Pons (tissue), 1 donor: Measurements from ENCODE around the gene HOXA11.
A peak's percentile ranks its signal among the peaks of the same experiment; 100 is the strongest.

Source experiments
- DNase-seq: peaks from one replicate; pipeline ENCODE4 v3.0.0-alpha.2; 2016; ENCODE audit warnings: low spot score

Gene HOXA11

DNA sequence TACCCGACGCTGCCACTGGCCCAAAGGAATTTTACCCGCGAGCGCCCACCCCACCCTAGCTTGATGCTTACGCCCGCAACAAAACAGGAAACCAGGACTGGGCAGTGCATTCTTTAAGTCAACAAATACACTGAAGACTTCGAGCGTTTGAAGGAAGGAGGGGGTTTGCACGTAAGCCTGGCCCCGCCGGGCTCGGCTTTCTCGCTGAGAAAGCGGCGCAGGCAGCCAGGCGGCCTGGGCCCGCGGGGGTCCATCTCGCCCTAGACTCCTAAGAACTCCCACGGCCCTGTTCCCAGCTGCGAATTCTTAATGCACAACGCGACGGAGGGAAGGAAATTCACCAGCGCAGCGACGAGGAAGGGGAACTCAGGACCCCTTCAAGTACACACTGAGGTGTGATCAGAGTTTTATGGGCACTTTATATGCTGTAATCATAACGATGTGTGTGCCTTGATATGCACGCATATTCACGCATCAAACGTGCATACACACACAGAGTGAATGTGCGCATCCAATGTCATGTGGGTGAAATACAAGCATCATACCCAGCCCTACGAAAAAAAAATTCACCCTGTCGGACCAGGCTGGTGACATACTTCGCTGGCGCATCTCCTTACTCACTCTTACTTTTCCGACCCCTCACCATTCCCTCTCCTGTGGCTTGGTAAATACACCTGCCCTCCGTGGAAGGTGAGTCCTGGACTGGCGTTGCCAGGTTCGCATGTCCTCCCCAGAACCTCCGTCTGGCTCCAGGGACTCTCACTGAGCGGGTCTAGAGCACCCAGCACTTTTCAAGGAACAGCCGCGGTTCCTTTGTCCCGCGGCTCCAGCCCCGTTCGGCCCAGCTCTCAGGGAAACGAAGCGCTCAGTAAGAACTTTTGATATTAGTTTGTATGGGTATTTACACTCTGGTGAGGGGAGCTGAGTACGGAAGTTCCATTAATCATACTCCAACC lies 20.6 kb upstream of the HOXA11 start:
- no peak for DNase-seq

DNA sequence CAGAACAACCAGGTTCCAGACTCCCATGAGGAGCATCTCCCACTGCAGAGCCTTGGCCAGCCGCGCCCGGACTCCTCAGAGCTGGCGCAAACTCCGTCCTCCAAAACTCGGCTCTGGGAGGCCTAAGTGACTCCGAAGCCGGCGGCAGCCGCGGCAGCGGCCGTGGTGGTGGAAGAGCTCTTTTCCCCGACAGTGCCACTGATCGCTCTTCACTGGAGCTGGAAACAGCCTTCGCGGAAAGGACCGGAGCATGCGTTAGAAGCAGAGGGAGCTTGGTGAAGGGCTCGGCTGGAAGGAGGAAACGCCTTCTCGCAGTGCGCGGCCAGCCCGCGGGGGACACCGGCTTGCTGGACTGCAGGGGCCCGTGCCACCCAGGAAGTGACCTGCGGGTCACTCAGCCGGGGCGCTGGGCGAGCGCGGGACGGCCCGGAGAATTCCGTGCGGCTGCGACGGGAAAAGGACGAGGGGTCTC lies 19.9 kb upstream of the HOXA11 start:
- DNase-seq: no peak

DNA sequence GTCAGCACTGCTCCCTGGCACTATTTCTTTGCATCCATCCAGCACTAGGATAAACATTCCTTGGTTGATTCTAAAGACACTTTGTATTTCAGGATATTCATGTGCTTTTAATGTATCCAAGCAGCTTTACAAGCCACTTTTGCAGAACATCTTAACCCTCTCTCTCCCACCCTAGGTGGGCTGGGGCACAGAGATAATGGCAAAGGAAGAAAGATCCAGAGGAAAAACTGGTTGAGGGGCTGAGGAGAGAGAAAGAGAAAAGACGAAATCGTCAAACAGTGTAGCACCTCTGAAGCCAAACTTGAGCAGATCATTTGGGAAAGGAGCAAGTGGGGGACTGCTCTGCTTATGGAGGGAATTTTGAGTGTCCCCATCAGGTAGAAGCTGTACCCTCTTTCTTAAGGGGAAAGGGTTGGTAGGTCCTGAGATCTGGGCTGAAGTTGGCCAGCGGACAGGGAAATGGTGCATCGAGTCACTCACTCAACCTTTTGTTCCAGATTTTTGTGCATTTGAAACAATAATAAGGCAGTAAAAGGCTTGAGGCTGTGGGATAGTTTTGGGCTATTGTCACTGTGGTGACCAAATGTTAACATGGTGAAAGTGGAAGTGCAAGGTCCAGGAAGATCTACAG lies 19.0 kb upstream of the HOXA11 start:
- DNase-seq: no peak

DNA sequence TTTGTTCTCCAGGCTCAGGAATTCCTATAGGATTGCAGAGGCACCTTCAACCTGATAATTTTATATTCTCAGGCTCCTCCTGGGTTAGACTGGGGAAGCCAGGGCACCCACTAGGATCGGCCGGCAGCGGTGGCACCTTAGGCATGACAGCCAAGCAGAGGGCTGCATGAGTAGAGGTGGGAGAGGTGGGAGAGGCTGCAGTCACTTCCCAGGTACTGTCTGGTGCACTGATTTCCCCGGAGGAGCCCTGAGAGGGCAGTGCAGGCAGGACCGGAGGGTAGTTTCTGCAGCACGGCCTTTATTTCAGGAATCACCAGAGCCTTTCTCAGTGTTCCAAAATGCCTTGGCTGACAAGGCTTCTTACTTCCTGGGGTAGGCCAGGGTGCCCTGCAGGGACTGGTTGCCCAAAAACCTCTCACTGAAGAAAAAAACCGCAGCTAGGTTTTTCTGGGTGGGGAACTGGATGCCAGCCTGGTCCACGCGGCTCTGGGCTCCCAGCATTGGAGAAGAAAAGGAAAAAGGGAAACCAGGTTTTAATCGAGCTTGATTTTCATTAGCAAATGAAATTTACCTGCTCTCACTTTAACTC lies 18.4 kb upstream of the HOXA11 start:
- DNase-seq: no peak

DNA sequence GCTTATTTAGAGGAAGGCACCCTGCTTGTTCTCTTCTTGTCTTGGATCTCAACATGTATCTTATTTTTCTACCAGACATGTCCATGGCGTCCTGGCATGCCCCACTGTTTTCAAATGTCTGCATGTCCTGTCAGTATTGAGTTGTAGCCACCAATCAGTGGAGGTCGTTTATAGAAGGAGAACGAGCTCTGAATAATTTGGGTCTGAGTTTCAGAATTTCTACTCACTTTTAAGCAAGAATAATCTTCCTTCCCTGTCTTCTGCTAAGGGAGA lies 17.8 kb upstream of the HOXA11 start:
- no peak for DNase-seq

DNA sequence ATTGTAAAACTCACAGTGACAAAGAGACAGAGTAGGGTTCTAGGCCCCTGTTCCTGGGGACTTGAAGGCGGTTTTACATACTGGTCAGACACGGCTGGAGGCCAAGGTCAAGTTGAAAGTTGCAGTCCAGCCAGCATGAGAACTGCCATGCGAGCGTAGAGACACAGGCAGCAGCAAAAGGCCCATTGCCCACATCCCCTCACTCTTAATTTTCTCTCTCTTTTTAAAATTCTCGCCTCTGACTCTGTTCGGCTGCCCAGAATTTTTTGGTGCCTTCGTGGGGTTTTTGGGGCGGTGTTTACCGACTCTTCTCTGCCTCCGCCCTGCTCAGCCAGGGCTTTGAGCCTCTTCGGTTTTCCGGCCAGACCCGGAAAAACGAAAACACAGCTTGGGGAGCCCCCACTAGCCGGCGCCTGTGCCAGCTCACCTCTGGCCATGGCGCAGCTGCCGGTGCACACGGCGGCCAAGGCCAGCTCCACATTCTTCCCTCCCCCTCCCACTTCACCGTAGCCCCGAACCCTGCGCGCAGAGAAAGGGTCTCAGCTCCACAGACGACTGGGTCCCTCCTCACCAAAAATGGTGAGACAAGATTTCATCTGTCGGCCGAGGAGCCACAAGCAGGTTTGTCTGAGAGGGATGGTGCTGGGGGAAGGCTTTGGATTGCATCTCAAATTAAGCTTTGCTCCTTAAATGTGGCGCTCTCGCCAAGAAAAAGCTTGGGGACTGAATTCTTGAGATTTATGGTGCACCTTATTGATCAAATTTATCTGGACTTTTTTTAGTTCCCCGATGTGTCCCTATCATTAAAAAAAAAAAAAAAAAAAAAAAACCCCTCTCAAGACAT lies 17.2 kb upstream of the HOXA11 start:
- DNase-seq: no peak

DNA sequence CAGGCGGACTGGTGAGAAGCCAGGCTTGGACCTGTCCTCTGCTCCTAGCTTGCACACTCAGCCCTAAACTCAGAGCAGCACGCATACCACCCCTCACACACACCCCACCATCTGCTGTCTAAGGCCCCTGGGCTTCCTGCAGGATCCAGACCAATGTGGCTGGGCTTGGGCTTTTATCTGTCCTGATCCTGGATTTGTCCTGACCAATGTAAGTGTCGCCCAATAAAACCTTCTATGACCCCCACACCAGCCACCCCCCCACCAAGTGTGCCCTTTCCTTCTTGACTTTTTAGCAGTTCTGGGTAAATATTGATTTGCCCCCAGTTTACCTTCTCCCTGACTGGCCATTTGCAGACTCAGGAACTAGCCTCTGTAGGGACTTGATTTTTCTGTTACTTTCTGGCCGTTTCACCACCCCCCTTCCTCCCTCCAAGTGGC lies 16.6 kb upstream of the HOXA11 start:
- no peak for DNase-seq

DNA sequence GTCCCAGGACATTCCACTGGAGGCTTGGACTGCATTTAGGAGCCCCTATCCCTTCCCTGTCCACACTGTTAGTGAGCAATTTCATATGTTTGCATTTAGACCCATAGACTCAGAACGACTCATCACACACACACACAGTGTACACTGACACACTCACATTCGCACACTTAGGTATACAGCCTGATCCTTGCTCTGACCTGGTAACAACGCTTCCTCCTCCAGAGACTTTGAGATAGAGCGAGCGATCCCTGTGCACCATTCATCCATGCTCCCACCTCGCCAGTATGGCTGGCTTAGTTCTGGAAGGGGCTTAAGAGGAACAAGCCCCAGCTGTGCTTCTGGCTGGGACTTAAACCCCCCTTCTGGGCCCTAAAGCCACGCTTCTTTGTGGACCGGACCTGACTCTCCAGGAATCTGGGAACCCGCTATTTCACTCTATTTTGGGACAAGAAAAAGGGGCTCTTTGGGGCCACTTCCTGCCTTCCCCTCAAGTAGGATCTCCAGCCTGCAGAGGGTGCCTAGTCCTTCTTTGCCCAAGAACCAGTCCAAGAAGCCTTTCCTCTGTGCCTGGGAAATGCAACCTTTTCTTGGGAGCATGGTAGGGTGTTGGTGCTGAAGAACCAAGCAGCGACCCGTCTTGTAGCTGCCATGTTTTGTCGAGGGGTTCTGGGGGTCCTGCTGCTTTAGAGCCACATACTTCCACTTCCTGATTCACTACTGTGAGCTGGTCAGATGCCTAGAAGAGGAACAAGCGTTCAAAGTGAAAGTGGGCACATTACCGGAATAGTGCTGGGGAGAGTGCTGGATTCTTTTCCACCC lies 15.9 kb upstream of the HOXA11 start:
- peak; percentile 63 for DNase-seq

DNA sequence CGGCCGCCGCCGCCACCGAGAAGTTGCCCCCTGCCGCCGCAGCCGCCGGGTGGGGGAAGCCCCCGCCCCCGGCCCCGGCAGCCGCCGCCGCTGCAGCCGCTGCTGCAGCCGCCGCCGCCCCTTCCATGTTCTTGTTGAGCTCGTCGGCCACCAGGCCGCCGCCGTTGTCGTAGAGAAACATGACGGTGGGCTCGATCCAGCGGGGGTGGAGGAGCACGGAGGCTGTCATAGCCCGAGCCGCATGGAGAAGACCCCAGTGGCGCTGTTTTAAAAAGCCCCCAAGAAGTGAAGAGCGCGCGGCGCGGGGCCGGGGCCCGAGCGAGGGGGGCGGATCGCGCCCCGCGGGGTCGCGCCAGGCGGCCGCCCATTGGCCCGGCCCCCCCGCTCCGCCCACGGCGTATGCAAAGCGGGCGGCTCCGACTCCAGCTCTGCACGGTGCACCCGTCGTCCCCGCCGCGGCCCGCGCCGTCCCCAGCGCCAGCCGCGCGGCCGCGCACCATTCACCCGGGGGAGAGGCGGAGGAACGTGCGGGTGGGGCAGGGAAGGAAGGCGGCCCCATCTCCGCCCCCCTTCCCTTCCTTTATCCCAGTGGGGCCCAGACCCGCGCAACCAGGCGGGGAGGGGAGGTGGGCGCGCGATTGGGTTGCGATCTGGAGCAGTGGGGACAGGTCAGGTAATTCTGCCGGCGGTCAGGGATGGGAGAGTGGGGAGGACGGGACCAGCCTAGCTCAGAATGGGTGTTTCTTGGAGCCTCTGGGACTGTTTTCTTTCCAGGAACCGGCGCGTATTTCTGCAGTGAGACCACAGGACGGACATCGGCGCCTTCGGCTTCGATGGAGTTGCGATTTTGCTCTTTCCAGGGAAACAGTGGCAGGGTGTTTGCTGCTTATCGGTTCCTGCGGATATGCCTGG lies 15.1 kb upstream of the HOXA11 start, which contains the start of gene HOXA13:
TSS of gene HOXA13 (minus strand) at position 243 of the 912 bp plus-strand sequence. CDS start at position 229, 14 bp downstream.
- DNase-seq: no peak

DNA sequence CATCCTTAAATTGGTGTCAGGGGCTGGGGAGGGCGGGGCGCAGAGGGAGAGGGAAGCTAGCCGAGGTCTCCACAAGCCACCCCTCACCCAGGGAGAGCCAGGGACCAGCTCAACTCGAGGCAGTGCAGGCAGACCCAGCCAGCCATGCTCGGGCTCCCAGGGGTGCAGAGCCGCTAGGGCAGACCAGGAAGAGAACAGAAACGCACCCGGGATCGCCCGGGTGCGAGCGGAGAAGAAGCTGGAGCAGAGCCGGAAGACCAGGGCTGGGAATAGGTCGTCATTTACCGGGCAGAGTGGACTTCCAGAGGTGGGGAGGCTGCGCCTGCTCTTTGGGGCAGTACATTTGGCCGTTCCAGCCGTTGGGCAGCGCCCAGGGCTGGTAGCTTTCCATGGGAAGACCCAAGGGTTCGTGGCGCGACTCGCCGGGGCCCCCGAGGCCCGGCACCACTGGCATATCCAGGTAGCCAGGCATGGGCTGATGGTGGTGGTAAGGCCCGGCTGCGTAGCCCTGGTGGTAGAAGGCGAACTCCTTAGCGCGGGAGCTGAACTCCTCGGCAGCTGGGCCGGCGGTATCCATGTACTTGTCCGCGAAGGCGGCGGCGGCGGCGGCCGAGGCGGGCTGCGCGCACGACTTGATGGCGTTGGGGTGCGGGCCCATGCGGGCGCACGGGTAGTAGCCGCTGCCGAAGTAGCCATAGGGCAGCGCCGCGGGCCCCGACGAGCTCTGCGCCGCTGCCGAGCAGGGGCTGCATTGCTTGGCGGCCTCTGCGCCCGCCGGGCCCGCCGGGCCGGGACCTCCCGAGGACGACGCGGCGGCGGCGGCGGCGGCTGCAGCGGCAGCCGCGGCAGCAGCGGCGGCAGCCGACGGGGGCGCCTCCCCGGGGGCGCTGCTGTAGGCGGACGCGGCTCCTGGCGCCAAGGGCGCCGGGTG lies 14.1 kb upstream of the HOXA11 start:
- no peak for DNase-seq

DNA sequence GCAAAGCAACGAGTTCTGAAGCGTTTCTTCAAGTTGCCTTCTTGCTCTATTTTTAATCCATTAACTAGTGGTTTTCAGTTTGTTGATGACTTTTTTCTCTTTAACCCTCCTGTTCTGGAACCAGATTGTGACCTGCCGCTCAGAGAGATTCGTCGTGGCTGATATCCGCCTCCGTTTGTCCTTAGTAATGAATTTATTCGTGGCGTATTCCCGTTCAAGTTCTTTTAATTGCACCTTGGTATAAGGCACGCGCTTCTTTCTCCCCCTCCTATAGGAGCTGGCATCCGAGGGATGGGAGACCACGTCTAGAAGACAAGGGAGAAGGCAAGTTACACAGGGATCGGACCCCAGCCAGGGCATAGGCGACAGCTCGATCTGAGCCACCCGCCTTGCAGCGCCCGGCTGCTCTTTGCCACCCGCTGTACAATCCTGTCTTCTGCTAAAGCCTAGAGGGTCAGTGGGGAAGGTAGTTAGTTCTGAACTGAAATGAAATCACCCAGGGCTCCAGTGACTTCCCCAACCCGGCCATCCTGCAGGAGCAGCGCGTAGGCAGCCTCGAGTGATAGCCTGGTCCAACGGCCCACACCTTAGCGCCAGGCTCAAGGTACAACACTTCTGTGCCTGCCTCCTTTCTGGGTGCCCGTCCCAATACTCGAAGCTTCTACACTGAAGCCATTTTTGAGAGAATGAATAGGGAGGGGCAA lies 13.3 kb upstream of the HOXA11 start:
- DNase-seq: no peak

DNA sequence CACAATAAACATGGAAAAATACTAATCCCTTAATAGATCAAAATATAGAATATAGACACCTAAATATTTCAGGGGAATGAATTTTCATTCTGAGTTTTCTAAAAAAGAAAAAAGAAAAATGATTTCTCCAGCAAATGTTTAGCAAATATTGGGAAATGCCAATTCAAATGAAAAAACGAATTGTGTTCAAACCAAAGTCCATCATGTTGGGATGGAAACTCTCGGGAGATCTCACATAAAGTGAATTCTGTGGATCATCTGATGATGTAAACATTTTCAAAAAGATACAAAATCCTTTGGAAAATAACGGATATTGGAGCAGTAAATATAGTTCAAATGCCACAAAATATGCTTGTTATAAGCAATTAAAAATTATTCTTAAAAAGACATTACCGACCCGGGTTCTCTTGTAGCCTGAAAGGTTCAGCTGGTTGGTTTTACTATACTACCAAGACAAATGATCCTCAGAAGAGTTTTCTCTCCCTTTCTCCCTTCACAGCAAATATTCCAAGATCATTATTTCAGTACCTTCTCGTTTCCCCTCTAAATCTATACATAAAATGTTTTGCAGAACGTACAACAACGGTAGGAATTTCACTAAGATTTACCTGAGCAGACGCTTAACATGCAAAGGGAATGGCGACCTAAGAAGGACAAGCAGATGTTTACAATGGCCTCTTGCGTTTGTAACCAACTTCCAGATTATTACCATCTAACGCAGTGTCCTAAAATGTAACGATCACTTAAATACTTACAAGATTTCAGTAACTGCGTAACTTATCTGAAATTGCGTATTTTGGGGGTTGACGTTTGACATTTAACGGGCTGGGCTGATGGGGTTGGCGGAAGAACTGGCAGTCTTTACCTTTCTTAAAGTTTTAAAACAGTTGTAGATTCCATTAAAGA lies 12.4 kb upstream of the HOXA11 start:
- DNase-seq: no peak

DNA sequence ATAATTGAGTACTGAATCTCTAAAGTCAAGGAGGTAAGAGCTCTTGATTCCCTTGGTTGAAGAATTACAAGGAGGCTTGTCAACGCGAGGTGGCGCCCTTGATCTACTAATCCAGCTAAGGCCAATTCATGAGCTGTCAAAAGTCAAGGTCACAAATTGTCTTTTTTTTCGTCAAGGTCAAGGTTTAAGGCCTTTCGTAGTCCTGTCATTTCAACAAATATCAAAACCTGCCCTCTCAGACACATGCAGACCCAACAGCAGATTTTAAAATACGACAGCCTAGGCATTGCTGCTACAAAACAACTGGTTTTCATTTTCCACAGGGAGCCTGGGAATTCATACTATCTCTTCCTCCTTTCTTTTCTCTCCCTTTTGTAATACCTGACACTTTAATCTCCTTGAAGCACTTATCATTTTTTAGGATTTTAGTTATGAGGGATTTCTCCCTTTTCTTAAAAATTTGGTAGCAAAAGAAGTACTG lies 11.3 kb upstream of the HOXA11 start:
- peak; percentile 86 for DNase-seq

DNA sequence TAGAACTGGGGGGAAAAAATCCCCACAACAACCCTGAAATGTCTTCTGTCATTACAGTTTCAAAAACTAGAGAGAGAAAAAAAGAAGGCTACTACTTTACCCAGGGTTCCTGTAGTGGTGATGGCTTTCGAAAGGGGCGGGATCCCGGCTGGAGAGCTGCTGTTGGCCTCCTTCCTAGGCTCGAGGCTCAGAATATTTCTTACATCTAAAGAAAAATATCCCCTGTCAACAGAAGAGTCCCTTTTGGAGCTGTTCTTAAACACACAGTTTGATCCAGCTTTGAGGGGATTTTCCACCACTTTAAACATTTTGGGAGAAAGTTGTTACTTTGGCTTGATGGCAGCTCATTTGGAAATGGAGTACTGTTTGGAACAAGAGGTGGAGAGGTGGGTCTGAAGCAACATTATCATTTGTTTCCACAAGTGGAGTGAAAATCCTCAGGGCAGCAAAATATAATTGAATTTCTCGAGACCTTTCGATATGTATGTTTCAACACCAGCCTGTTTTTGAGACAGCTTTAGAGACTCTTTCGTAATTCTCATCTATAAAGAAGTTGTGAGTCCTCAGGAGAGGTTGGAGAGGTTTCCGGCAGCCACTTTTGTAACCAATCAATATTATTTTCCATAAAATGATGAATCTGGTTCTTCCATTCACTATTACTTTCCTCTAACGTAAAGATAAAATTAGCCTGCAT lies 9.8 kb upstream of the HOXA11 start:
- DNase-seq: no peak

DNA sequence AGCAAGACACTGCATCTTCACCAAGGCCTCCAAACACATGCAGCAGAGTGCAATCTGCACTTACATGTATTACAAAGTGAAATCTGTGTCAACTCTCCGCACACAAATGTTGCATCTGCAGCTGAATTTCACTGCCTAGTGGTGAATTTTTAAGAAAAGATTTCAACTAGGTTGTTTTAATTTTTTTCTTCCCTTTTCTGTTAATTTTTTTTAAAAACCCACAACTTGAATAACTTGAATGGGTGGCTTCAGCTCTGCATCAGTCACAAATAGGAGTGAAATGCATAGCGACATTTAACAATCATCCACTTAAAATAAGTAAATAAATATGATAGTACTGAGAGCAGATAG lies 8.9 kb upstream of the HOXA11 start:
- no peak for DNase-seq

DNA sequence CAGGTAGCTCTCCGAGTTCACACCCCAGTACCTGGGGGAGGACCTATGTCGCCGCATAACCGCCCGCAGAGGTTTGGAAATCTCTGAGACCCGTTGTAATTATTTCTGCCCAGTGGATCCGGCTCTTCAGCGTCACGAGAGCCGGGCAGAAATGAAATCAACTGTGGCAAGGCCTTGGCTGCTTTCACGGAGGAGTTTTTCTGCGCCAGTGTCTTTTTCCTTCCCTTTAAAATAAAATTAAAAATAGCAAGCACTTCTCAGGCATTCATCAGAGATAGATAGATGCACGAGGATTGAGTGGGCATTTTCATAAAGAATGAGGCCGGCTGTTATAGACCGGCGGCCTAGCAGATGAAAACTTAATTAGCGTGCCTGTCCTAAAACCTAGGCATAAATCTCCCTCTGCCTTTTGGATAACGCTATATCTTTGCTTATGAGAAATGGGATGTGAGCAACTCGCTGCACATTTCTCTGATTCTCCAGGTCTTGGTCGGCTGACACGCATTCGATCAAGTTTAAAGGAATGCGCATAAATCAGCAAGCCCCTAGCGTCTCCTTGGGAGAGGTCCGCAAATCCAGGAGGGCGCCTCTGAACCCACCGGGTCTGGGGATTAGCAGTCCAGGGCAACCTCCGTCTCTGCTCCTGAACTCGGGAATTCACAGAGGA lies 8.4 kb upstream of the HOXA11 start:
- no peak for DNase-seq
